IPS-18a (cell line): Measurements from ENCODE around the gene DNAI1.

Experiments used
- H3K27ac ChIP-seq: one replicate; pipeline ENCODE4 v1.5.1; 2013; ENCODE audit warnings: low read length
- H3K27me3 ChIP-seq: one replicate; pipeline ENCODE4 v1.6.1; 2013; ENCODE audit warnings: mild to moderate bottlenecking, low read length; ENCODE audit not compliant: control insufficient read depth, insufficient read depth
- H3K36me3 ChIP-seq: one replicate; pipeline ENCODE4 v1.6.1; 2013; ENCODE audit warnings: low read depth, low read length; ENCODE audit not compliant: control insufficient read depth
- H3K4me1 ChIP-seq: one replicate; pipeline ENCODE4 v1.6.1; 2013; ENCODE audit warnings: low read depth, low read length; ENCODE audit not compliant: control insufficient read depth
- H3K4me3 ChIP-seq: one replicate; pipeline ENCODE4 v1.5.1; 2013; ENCODE audit warnings: low read length
- H3K9ac ChIP-seq: one replicate; pipeline ENCODE4 v1.6.1; 2013; ENCODE audit warnings: mild to moderate bottlenecking, low read length, moderate library complexity
- H3K9me3 ChIP-seq: one replicate; pipeline ENCODE4 v1.6.1; 2013; ENCODE audit warnings: low read depth, low read length; ENCODE audit not compliant: control insufficient read depth

DNAI1 gene

GRCh38 chr9:34565856-34566255 lies 107.3 kb downstream of the DNAI1 start:
- Histone ChIP-seq H3K4me3 (no peak overlapping the region), H3K36me3 (no peaks in the 10 kb centered on the region), H3K9me3 (no peaks in the 10 kb centered on the region), H3K27ac (no peak overlapping the region), H3K4me1 (peaks cover 11% of the 10 kb centered on the region), H3K27me3 (no peaks in the 10 kb centered on the region), H3K9ac (no peak overlapping the region)

GRCh38 chr9:34566322-34566721 lies 107.7 kb downstream of the DNAI1 start:
- H3K4me1 ChIP-seq, result peaks cover 13% of the 10 kb centered on the region
- H3K9me3 ChIP-seq, result no peaks in the 10 kb centered on the region
- no peak overlapping the region for H3K9ac ChIP-seq
- no peak overlapping the region for H3K4me3 ChIP-seq
- H3K36me3 ChIP-seq, result no peaks in the 10 kb centered on the region
- no peak overlapping the region for H3K27ac ChIP-seq
- H3K27me3 ChIP-seq, result no peaks in the 10 kb centered on the region

GRCh38 chr9:34566972-34567371 lies 108.4 kb downstream of the DNAI1 start:
- Histone ChIP-seq H3K27me3 (no peaks in the 10 kb centered on the region), H3K4me1 (peaks cover 13% of the 10 kb centered on the region), H3K4me3 (no peak overlapping the region), H3K9me3 (no peaks in the 10 kb centered on the region), H3K36me3 (no peaks in the 10 kb centered on the region), H3K27ac (no peak overlapping the region), H3K9ac (no peak overlapping the region)

GRCh38 chr9:34568133-34568532 lies 109.5 kb downstream of the DNAI1 start:
- Histone ChIP-seq H3K9ac (no peak overlapping the region), H3K27ac (no peak overlapping the region), H3K9me3 (no peaks in the 10 kb centered on the region), H3K36me3 (no peaks in the 10 kb centered on the region), H3K27me3 (no peaks in the 10 kb centered on the region), H3K4me3 (no peak overlapping the region), H3K4me1 (peaks cover 13% of the 10 kb centered on the region)

GRCh38 chr9:34568774-34569173 lies 110.2 kb downstream of the DNAI1 start:
- Histone ChIP-seq H3K27me3 (no peaks in the 10 kb centered on the region), H3K9me3 (no peaks in the 10 kb centered on the region), H3K9ac (no peak overlapping the region), H3K27ac (no peak overlapping the region), H3K4me3 (no peak overlapping the region), H3K4me1 (peaks cover 13% of the 10 kb centered on the region), H3K36me3 (no peaks in the 10 kb centered on the region)

- H3K9ac ChIP-seq, result no peak overlapping the region
- no peaks in the 10 kb centered on the region for H3K27me3 ChIP-seq
- H3K27ac ChIP-seq, result no peak overlapping the region
- no peaks in the 10 kb centered on the region for H3K36me3 ChIP-seq
- peaks cover 13% of the 10 kb centered on the region for H3K4me1 ChIP-seq
- H3K9me3 ChIP-seq, result no peaks in the 10 kb centered on the region
- no peak overlapping the region for H3K4me3 ChIP-seq
Measured at GRCh38 chr9:34570376-34570775, 111.8 kb downstream of the DNAI1 start.
